GM18517 (cell line): ENCODE data around the gene ZNF282.

Source experiments
- ATAC-seq: cut with Tn5 transposase; IDR thresholded peaks from one replicate; pipeline ENCODE4 v1.9.1; 2021; ENCODE audit warnings: mild to moderate bottlenecking, moderate library complexity; ENCODE audit not compliant: unreplicated experiment

Gene ZNF282

GRCh38 chr7:149195180-149196150 lies at the start of gene ZNF282:
ZNF282 (plus strand) TSS chr7:149195546; CDS start chr7:149195590, 44 bp downstream.
- peak; percentile 89 for ATAC-seq

GRCh38 chr7:149147072-149147751 lies 48.1 kb upstream of the ZNF282 start, which contains the start of gene ZNF398:
ZNF398 (plus strand) TSS chr7:149147453; CDS start chr7:149147743, 290 bp downstream.
- ATAC-seq: peak; percentile 66

GRCh38 chr7:149147752-149148653 lies 47.3 kb upstream of the ZNF282 start:
- ATAC-seq: peak; percentile 24

- no peak for ATAC-seq
These were observed 44.4 kb upstream of the ZNF282 start for GRCh38 chr7:149150981-149151380.

- ATAC-seq: no peak
These were observed 42.0 kb upstream of the ZNF282 start for GRCh38 chr7:149153346-149153745.

GRCh38 chr7:149154056-149154455 lies 41.3 kb upstream of the ZNF282 start:
- ATAC-seq: no peak

GRCh38 chr7:149156898-149157297 lies 38.4 kb upstream of the ZNF282 start:
- ATAC-seq: no peak

- ATAC-seq: no peak
These were observed 34.0 kb upstream of the ZNF282 start for GRCh38 chr7:149161241-149161848.

GRCh38 chr7:149166142-149166541 lies 29.2 kb upstream of the ZNF282 start:
- ATAC-seq: no peak

GRCh38 chr7:149166630-149167352 lies 28.6 kb upstream of the ZNF282 start:
- no peak for ATAC-seq

GRCh38 chr7:149171892-149172533 lies 23.3 kb upstream of the ZNF282 start:
- ATAC-seq: no peak

- no peak for ATAC-seq
These were observed 22.8 kb upstream of the ZNF282 start for GRCh38 chr7:149172534-149172920.

- no peak for ATAC-seq
These were observed 20.2 kb upstream of the ZNF282 start for GRCh38 chr7:149175150-149175549.

- ATAC-seq: no peak
These were observed 16.1 kb upstream of the ZNF282 start for GRCh38 chr7:149179241-149179640.

GRCh38 chr7:149180722-149181449 lies 14.5 kb upstream of the ZNF282 start:
- no peak for ATAC-seq

- ATAC-seq: no peak
These were observed 13.9 kb upstream of the ZNF282 start for GRCh38 chr7:149181450-149181790.

- no peak for ATAC-seq
These were observed 11.1 kb upstream of the ZNF282 start for GRCh38 chr7:149184274-149184673.

GRCh38 chr7:149188213-149188612 lies 7.1 kb upstream of the ZNF282 start:
- no peak for ATAC-seq
